ENCODE results near the gene ZNF281.

GRCh38 chr1:200437556-200438203 lies 27.8 kb upstream of the ZNF281 start:
- TF ChIP-seq CTCF (conservative IDR thresholded peaks at IDR 0.05; ENCODE audit: low read length) (no peak), EZH2phosphoT487 (IDR thresholded peaks at IDR 0.05; ENCODE audit: borderline replicate concordance) (no peak)

Measured in Loucy (cell line).